Measurements from ENCODE around the gene COL9A3.
"Not testable (repeated sequence)": the region's sequence is repeated elsewhere in the genome, so short reads cannot be mapped to it uniquely, and the experiment has no call there.

Gene COL9A3

GRCh38 chr20:62843656-62844055 is 26.8 kb downstream of the COL9A3 start:
- Histone ChIP-seq H3K36me3 (peaks cover 56% of the 10 kb centered on the region), H3K27me3 (no peaks in the 10 kb centered on the region), H3K4me3 (ENCODE audit: low read depth in 1 of 2, low read length in 1 of 2) (no peak overlapping the region), H3K27ac (no peak overlapping the region), H3K4me1 (ENCODE audit: control insufficient read depth in 1 of 2, insufficient read depth in 1 of 2, low read depth in 1 of 2, low read length in 1 of 2) (peaks cover 0 to 3% of the 10 kb centered on the region in 2 experiments), H3K9me3 (no peaks in the 10 kb centered on the region)
- TF ChIP-seq, protein P1, sequence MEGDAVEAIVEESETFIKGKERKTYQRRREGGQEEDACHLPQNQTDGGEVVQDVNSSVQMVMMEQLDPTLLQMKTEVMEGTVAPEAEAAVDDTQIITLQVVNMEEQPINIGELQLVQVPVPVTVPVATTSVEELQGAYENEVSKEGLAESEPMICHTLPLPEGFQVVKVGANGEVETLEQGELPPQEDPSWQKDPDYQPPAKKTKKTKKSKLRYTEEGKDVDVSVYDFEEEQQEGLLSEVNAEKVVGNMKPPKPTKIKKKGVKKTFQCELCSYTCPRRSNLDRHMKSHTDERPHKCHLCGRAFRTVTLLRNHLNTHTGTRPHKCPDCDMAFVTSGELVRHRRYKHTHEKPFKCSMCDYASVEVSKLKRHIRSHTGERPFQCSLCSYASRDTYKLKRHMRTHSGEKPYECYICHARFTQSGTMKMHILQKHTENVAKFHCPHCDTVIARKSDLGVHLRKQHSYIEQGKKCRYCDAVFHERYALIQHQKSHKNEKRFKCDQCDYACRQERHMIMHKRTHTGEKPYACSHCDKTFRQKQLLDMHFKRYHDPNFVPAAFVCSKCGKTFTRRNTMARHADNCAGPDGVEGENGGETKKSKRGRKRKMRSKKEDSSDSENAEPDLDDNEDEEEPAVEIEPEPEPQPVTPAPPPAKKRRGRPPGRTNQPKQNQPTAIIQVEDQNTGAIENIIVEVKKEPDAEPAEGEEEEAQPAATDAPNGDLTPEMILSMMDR (IDR thresholded peaks at IDR 0.05), result no peak

GRCh38 chr20:62844182-62844581 is 27.3 kb downstream of the COL9A3 start:
- TF ChIP-seq, protein P1 (IDR thresholded peaks at IDR 0.05), result no peak
- no peak overlapping the region for H3K27ac ChIP-seq
- H3K27me3 ChIP-seq, result no peaks in the 10 kb centered on the region
- H3K36me3 ChIP-seq, result peaks cover 51% of the 10 kb centered on the region
- no peaks in the 10 kb centered on the region for H3K9me3 ChIP-seq
- peaks cover 0 to 3% of the 10 kb centered on the region in 2 experiments for H3K4me1 ChIP-seq (ENCODE audit: control insufficient read depth in 1 of 2, insufficient read depth in 1 of 2, low read depth in 1 of 2, low read length in 1 of 2)
- no peak overlapping the region for H3K4me3 ChIP-seq (ENCODE audit: low read depth in 1 of 2, low read length in 1 of 2)

GRCh38 chr20:62845416-62846160 is 28.7 kb downstream of the COL9A3 start:
- TF ChIP-seq, protein P1 (IDR thresholded peaks at IDR 0.05), result no peak
- Histone ChIP-seq H3K36me3 (peaks cover 41% of the 10 kb centered on the region), H3K4me3 (ENCODE audit: low read depth in 1 of 2, low read length in 1 of 2) (no peak overlapping the region), H3K27me3 (no peaks in the 10 kb centered on the region), H3K27ac (no peak overlapping the region), H3K4me1 (ENCODE audit: control insufficient read depth in 1 of 2, insufficient read depth in 1 of 2, low read depth in 1 of 2, low read length in 1 of 2) (peaks cover 0 to 3% of the 10 kb centered on the region in 2 experiments), H3K9me3 (no peaks in the 10 kb centered on the region)

DNA sequence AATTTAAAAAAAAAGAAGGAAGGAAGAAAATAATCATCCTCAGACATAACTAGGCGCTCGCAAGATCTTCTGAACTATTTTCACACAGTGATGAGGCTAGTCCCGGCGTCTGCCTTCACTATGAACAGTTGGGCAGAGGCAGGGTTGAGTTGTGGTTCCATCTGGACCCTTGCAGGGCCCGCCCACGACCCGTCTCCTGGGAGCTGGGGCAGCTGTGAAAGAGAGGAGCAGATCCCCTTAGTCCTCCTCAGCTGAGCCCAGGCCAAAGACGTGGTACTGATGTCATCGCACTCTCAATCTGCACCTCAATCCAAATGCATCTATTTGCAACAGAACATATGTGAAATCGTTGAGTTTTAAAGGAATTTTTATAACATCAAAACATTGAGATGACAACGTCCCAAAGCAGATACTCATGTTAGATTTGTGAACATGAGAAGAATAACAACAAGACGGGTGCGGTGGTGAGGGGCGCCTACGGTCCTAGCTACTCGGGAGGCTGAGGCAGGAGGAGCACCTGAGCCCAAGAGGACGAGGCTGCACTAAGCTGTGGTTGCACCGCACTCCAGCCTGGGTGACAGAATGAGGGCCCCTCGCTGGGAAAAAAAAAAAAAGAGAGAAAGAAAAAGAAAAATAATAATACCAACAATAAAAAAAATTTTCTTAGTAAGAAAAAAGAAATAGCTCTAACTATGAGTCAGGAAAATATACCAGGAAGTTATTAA is 29.5 kb downstream of the COL9A3 start:
- H3K27me3 ChIP-seq, result no peaks in the 10 kb centered on the region
- TF ChIP-seq, protein P1 (IDR thresholded peaks at IDR 0.05), result no peak

DNA sequence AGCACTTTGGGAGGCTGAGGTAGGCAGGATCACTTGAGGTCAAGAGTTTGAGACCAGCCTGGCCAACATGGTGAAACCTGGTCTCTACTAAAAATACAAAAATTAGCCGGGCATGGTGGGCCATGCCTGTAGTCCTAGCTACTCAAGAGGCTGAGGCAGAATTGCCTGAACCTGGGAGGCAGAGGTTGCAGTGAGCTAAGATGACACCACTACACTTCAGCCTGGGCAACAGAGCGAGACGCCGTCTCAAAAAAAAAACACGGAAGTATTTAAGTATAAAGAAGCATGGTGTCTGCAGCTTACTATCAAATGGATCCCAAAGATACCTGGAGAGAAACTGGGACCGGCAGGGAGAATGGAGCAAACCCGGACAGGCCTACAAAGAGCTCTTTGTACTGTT is 32.1 kb downstream of the COL9A3 start:
- not testable (repeated sequence) for H3K27ac ChIP-seq; H3K4me1 ChIP-seq (ENCODE audit: control insufficient read depth in 1 of 2, insufficient read depth in 1 of 2, low read depth in 1 of 2, low read length in 1 of 2); H3K9me3 ChIP-seq; H3K4me3 ChIP-seq (ENCODE audit: low read depth in 1 of 2, low read length in 1 of 2); H3K27me3 ChIP-seq
- H3K36me3 ChIP-seq, result peaks cover 59% of the 10 kb centered on the region

More for the DNA sequence above, 29.5 kb downstream of the COL9A3 start:
- Histone ChIP-seq H3K4me1 (ENCODE audit: control insufficient read depth in 1 of 2, insufficient read depth in 1 of 2, low read depth in 1 of 2, low read length in 1 of 2) (peaks cover 0 to 3% of the 10 kb centered on the region in 2 experiments), H3K36me3 (peaks cover 40% of the 10 kb centered on the region), H3K4me3 (ENCODE audit: low read depth in 1 of 2, low read length in 1 of 2) (no peak overlapping the region), H3K27ac (no peak overlapping the region), H3K9me3 (no peaks in the 10 kb centered on the region)

GRCh38 chr20:62849431-62849830 is 32.6 kb downstream of the COL9A3 start:
- peaks cover 0 to 3% of the 10 kb centered on the region in 2 experiments for H3K4me1 ChIP-seq (ENCODE audit: control insufficient read depth in 1 of 2, insufficient read depth in 1 of 2, low read depth in 1 of 2, low read length in 1 of 2)
- no peak overlapping the region for H3K27ac ChIP-seq

More at GRCh38 chr20:62849431-62849830, 32.6 kb downstream of the COL9A3 start:
- Histone ChIP-seq H3K9me3 (no peaks in the 10 kb centered on the region), H3K4me3 (ENCODE audit: low read depth in 1 of 2, low read length in 1 of 2) (no peak overlapping the region), H3K36me3 (peaks cover 64% of the 10 kb centered on the region), H3K27me3 (no peaks in the 10 kb centered on the region)
- TF ChIP-seq, protein P1 (IDR thresholded peaks at IDR 0.05), result no peak

Measured in neutrophil (primary cell).